Spleen (tissue), 7 donors: Measurements from ENCODE around the gene LRMDA.

Experiments
- CTCF ChIP-seq, 11 experiments: fragments of 200-600 bp in 7 of 11; fragments of 450-650 bp in 4 of 11; sonication (generic) in 4 of 11; IDR thresholded peaks in 8 of 11; conservative IDR thresholded peaks in 3 of 11; 1 replicate in 7 of 11; 2 replicates in 4 of 11; pipeline versions ENCODE4 v1.4.0 to v1.8.0; 2016 to 2021; ENCODE audit warnings: antibody characterized with exemption in 11 of 11, inconsistent platforms in 4 of 11, mild to moderate bottlenecking in 1 of 11
- POLR2A ChIP-seq, 3 donors: fragments of 450-650 bp; IDR thresholded peaks; one replicate each; pipeline ENCODE4 v1.5.1; 2017; ENCODE audit warnings: antibody characterized with exemption in 3 of 3, mild to moderate bottlenecking in 1 of 3
- POLR2AphosphoS5 ChIP-seq, 3 donors: sonication (generic); formaldehyde crosslinking; IDR thresholded peaks; one replicate each; pipeline ENCODE4 v1.5.1; 2017; ENCODE audit warnings: antibody characterized with exemption in 3 of 3
- donor health status: DM: no; HTN: no; CAD: no; lungs with moderate emphysema.
- donor health status: DM: no; HTN: no; CAD: no.
- donor health status: DM: no; HTN: no; CAD: no.

GRCh38 chr10:75469006-75469616 lies 37.7 kb downstream of the LRMDA start:
- TF ChIP-seq CTCF (IDR thresholded peaks at IDR 0.05 in 8 of 11, conservative IDR thresholded peaks at IDR 0.05 in 3 of 11) = no peak
- no peak for TF ChIP-seq POLR2A (IDR thresholded peaks at IDR 0.05)
- TF ChIP-seq POLR2AphosphoS5 (IDR thresholded peaks at IDR 0.05) = peak in 1 of 3 donors; percentile 38
